ENCODE results near the gene GPR183.

DNA sequence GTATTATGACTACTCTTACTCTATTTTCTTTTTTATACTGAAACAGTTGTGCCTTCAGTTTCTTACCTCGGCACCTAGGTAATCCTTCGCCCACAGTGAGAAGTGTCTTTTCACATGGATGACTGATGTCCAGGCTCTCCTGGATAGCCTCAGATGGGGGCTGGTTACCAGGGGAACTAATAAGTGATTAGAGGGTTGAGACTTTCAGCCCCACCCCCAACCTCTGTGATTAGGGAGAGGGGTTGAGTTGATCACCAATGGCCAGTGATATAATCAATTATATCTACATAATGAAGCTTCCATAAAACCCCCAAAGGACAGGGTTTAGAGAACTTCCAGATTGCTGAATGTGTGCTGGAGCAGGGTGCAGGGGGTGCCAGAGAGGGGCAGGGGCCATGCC is 43.0 kb upstream of the GPR183 start:
- TF ChIP-seq ZNF548 (tag by site-specific recombination; IDR thresholded peaks at IDR 0.05) (no peak), ZNF530 (tag by site-specific recombination; IDR thresholded peaks at IDR 0.05; ENCODE audit: low read depth) (no peak), BCL11A (tag by site-specific recombination; IDR thresholded peaks at IDR 0.05; ENCODE audit: low read depth) (no peak), ZNF423 (tag by site-specific recombination; IDR thresholded peaks at IDR 0.05) (no peak), SP2 (tag by site-specific recombination; IDR thresholded peaks at IDR 0.05) (no peak), KLF8 (tag by site-specific recombination; IDR thresholded peaks at IDR 0.05) (no peak), ZNF585B (tag by site-specific recombination; IDR thresholded peaks at IDR 0.05) (no peak), SETDB1 (IDR thresholded peaks at IDR 0.05; ENCODE audit: insufficient read length, low read length) (no peak), ZFP37 (tag by site-specific recombination; IDR thresholded peaks at IDR 0.05) (no peak), ZNF112 (tag by site-specific recombination; IDR thresholded peaks at IDR 0.05) (no peak)
- TF ChIP-seq, protein P1, sequence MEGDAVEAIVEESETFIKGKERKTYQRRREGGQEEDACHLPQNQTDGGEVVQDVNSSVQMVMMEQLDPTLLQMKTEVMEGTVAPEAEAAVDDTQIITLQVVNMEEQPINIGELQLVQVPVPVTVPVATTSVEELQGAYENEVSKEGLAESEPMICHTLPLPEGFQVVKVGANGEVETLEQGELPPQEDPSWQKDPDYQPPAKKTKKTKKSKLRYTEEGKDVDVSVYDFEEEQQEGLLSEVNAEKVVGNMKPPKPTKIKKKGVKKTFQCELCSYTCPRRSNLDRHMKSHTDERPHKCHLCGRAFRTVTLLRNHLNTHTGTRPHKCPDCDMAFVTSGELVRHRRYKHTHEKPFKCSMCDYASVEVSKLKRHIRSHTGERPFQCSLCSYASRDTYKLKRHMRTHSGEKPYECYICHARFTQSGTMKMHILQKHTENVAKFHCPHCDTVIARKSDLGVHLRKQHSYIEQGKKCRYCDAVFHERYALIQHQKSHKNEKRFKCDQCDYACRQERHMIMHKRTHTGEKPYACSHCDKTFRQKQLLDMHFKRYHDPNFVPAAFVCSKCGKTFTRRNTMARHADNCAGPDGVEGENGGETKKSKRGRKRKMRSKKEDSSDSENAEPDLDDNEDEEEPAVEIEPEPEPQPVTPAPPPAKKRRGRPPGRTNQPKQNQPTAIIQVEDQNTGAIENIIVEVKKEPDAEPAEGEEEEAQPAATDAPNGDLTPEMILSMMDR (tag by site-specific recombination; IDR thresholded peaks at IDR 0.05), result no peak
- TF ChIP-seq, protein P2, sequence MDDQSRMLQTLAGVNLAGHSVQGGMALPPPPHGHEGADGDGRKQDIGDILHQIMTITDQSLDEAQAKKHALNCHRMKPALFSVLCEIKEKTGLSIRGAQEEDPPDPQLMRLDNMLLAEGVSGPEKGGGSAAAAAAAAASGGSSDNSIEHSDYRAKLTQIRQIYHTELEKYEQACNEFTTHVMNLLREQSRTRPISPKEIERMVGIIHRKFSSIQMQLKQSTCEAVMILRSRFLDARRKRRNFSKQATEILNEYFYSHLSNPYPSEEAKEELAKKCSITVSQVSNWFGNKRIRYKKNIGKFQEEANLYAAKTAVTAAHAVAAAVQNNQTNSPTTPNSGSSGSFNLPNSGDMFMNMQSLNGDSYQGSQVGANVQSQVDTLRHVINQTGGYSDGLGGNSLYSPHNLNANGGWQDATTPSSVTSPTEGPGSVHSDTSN (CRISPR knock-in tag; IDR thresholded peaks at IDR 0.05), result no peak
- TF ChIP-seq, protein P3, sequence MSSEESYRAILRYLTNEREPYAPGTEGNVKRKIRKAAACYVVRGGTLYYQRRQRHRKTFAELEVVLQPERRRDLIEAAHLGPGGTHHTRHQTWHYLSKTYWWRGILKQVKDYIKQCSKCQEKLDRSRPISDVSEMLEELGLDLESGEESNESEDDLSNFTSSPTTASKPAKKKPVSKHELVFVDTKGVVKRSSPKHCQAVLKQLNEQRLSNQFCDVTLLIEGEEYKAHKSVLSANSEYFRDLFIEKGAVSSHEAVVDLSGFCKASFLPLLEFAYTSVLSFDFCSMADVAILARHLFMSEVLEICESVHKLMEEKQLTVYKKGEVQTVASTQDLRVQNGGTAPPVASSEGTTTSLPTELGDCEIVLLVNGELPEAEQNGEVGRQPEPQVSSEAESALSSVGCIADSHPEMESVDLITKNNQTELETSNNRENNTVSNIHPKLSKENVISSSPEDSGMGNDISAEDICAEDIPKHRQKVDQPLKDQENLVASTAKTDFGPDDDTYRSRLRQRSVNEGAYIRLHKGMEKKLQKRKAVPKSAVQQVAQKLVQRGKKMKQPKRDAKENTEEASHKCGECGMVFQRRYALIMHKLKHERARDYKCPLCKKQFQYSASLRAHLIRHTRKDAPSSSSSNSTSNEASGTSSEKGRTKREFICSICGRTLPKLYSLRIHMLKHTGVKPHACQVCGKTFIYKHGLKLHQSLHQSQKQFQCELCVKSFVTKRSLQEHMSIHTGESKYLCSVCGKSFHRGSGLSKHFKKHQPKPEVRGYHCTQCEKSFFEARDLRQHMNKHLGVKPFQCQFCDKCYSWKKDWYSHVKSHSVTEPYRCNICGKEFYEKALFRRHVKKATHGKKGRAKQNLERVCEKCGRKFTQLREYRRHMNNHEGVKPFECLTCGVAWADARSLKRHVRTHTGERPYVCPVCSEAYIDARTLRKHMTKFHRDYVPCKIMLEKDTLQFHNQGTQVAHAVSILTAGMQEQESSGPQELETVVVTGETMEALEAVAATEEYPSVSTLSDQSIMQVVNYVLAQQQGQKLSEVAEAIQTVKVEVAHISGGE (tag by site-specific recombination; conservative IDR thresholded peaks at IDR 0.05; ENCODE audit: low read depth), result no peak
